Ovary (tissue), 9 donors: Measurements from ENCODE around the gene SPAAR. TPM values are rescaled to one million over a fixed set of nuclear protein-coding genes. Genes with fewer than 3 reads are reported as not detected.

Experiments
- DNase-seq, 5 donors: peaks; one replicate each; pipeline ENCODE4 v3.0.0-alpha.2; 2019 to 2020
- H3K27ac ChIP-seq, 2 donors: fragments of 200-600 bp; one replicate each; pipeline versions ENCODE4 v1.5.1 to v1.8.0; 2019 to 2022
- H3K27me3 ChIP-seq: fragments of 200-600 bp; one replicate; pipeline ENCODE4 v1.8.0; 2022
- H3K36me3 ChIP-seq: fragments of 200-600 bp; sonication (generic); one replicate; pipeline ENCODE4 v1.5.1; 2019
- H3K4me1 ChIP-seq: one replicate; pipeline ENCODE4 v1.8.1; 2013; ENCODE audit warnings: mild to moderate bottlenecking, moderate library complexity; ENCODE audit not compliant: insufficient read depth
- H3K4me3 ChIP-seq: fragments of 200-600 bp; sonication (generic); one replicate; pipeline ENCODE4 v1.5.1; 2017
- H3K9me3 ChIP-seq, 2 donors: fragments of 200-600 bp in 1 of 2; sonication (generic) in 1 of 2; one replicate each; pipeline versions ENCODE4 v1.5.1 to v1.8.1; 2013 to 2019; ENCODE audit warnings: mild to moderate bottlenecking in 1 of 2, moderate library complexity in 1 of 2
- EP300 ChIP-seq: sonication (generic); formaldehyde crosslinking; IDR thresholded peaks from one replicate; pipeline ENCODE4 v1.6.1; 2017; ENCODE audit warnings: antibody characterized with exemption
- POLR2A ChIP-seq: fragments of 450-650 bp; IDR thresholded peaks from one replicate; pipeline ENCODE4 v1.6.1; 2017; ENCODE audit warnings: antibody characterized with exemption, mild to moderate bottlenecking, moderate library complexity
- WGBS, 3 donors: extraction: QIAGEN DNeasy Blood & Tissue Kit in 1 of 3; methylation state at CpG; one replicate each; pipeline versions ENCODE4 v1.1.5 to v1.1.7; 2013 to 2017; 5-methylcytosine and 5-hydroxymethylcytosine counted together
- intact Hi-C, 4 donors: fragments of 100-400 bp; cut with DNase I; formaldehyde crosslinking; loops; one replicate each; pipeline versions ENCODE4 v1.11.0 to v1.15.1; 2022 to 2023
- polyA plus RNA-seq, 2 donors: library from polyadenylated mRNA; stranded (reverse); fragments of 200-250 nt in 1 of 2; fragments of 350-450 nt in 1 of 2; fragmentation: Illumina TruSeq in 1 of 2; extraction: RNeasy Lipid Tissue Mini Kit (QIAGEN cat#74804) in 1 of 2; gene quantifications; one replicate each; pipeline ENCODE4 v1.2.3, GENCODE V29; 2013 to 2014
- total RNA-seq, 7 donors: library from RNA; depleted of rRNA in 2 of 7; stranded (reverse); fragments of >200 nt in 2 of 7; fragmentation: NEBNext Ultra II Directional in 3 of 7; extraction: Animal tissue kit (Norgen Biotek cat#: 25700) in 3 of 7; gene quantifications; one replicate each; pipeline versions ENCODE4 v1.1.0 to v1.2.4, GENCODE V29; 2016 to 2023
- TF ChIP-seq, protein P1 (sequence below), 3 donors: fragments of 450-650 bp in 2 of 3; fragments of 200-600 bp in 1 of 3; IDR thresholded peaks; one replicate each; pipeline versions ENCODE4 v1.5.1 to v1.8.0; 2016 to 2022; ENCODE audit warnings: antibody characterized with exemption in 3 of 3, mild to moderate bottlenecking in 1 of 3
- donor health status: DM: no; HTN: no; CAD: no; lungs with moderate emphysema.
- donor health status: DM: no; HTN: no; CAD: no.
- donor health status: Bipolar disorder and iron deficiency.
- donor health status: DM: yes; HTN: yes; CAD: no.
- donor health status: DM: no; HTN: no; CAD: no.
- donor health status: DM: yes; HTN: yes; CAD: no.

The SPAAR gene
- total and polyA plus RNA-seq, 9 donors = 0.33 to 5.4 (median 2.0) TPM

DNA sequence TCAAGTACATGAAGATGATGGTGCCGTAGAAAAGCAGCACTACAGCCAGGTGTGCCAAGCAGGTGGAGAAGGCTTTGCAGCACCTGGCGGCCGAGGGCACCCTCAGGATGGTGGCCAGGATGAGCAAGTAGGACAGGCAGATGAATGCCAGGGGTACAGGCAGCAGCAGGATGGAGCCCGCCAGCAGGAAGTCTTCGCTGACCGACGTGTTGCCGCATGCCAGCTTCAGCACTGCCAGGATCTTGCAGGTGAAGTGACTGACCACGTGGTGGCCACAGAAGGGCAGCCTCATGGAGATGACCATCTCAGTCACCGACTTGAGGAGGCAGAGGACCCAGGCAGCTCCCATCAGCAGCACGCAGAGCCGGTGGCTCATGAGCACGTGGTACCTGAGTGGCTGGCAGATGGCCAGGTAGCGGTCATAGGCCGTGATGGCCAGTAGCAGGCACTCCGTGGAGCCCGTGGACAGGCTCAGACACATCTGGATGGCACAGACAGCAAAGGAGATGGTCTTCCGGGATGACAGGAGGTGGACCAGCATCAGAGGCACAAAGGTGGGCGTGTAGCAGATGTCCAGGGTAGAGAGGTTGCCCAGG is 39.6 kb upstream of the SPAAR start:
- 87 to 89% (median 88%) methylated on average over 19 of the region's 19 CpGs for WGBS, 3 donors
- no peak overlapping the region for H3K4me3 ChIP-seq
- DNase-seq = no peak
- H3K27me3 ChIP-seq = no peaks in the 10 kb centered on the region
- TF ChIP-seq POLR2A (no peak), EP300 (no peak)
- TF ChIP-seq, protein P1, sequence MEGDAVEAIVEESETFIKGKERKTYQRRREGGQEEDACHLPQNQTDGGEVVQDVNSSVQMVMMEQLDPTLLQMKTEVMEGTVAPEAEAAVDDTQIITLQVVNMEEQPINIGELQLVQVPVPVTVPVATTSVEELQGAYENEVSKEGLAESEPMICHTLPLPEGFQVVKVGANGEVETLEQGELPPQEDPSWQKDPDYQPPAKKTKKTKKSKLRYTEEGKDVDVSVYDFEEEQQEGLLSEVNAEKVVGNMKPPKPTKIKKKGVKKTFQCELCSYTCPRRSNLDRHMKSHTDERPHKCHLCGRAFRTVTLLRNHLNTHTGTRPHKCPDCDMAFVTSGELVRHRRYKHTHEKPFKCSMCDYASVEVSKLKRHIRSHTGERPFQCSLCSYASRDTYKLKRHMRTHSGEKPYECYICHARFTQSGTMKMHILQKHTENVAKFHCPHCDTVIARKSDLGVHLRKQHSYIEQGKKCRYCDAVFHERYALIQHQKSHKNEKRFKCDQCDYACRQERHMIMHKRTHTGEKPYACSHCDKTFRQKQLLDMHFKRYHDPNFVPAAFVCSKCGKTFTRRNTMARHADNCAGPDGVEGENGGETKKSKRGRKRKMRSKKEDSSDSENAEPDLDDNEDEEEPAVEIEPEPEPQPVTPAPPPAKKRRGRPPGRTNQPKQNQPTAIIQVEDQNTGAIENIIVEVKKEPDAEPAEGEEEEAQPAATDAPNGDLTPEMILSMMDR (IDR thresholded peaks at IDR 0.05) = no peak
- no peaks in the 10 kb centered on the region for H3K9me3 ChIP-seq
- no peaks in the 10 kb centered on the region for H3K36me3 ChIP-seq
- no peak overlapping the region for H3K27ac ChIP-seq
- intact Hi-C loops = loop anchor here in 1 of 4 donors (10.0 kb wide), 1 partner anchor 85 kb away; no protein-coding TSS in a partner anchor
- no peaks in the 10 kb centered on the region for H3K4me1 ChIP-seq

DNA sequence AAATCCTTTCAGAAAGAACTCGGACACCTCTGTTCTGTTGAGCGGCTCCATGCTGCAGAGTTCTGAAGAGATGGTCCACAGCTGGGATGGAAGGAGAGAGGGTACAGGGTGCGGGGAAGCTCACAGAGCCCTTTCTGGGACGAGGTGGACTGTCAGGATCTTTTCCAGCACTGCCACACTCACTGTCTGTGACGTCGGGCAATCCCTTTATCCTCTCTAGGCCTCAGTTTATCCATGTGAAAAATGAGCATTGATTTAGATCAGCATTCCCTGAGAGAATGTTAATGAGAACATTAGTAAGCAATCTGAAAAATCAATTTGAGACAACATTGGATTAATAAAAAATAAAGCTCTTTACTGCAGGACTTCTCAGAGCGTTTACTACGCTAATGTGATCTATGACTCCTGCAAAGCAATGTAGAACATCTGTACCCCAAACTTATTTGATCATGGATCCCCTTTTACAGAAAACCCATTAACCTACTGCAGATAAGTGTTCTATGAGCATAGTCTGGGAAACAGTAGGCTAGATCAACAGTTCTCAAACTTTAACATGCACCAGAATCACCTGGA is 38.9 kb upstream of the SPAAR start, which contains the start of gene OR13J1:
Gene OR13J1, minus strand, starts transcription at position 51 of the 573 bp plus-strand sequence. Its CDS starts 0 bp downstream, at position 51.
- no peak for DNase-seq
- no peaks in the 10 kb centered on the region for H3K4me1 ChIP-seq
- TF ChIP-seq POLR2A = no peak
- no peak for TF ChIP-seq EP300
- TF ChIP-seq, protein P1 (IDR thresholded peaks at IDR 0.05) = no peak
- H3K4me3 ChIP-seq = no peak within 1 kb of the TSS
- no peak within 1 kb of the TSS for H3K27ac ChIP-seq
- intact Hi-C loops = no loop called here
- no peaks in the 10 kb centered on the region for H3K9me3 ChIP-seq
- 86 to 94% (median 90%) methylated on average over 8 of the region's 8 CpGs for WGBS, 3 donors
- no peaks in the 10 kb centered on the region for H3K27me3 ChIP-seq
- H3K36me3 ChIP-seq = no peaks in the 10 kb centered on the region

DNA sequence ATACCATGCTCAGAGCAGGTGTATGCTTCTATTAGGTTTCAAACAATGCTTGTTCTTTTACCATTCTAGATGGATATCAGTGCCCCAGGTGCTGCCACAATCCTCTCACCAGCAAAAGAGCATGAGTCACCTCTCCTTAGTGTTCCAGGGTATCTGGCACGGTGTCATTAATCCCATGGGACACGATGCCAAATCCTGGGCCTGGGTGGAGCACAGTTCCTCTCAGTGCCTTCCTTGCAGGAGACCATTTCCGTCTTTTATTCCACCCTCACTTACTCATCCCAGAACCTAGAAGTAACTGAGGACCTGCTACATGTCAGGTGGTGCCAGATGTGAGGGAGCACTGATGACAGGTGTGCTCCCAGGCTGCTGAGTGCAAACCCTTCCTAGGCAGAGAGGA is 37.7 kb upstream of the SPAAR start:
- Histone ChIP-seq H3K27ac (no peak overlapping the region), H3K36me3 (no peaks in the 10 kb centered on the region), H3K4me1 (no peaks in the 10 kb centered on the region), H3K27me3 (no peaks in the 10 kb centered on the region), H3K9me3 (no peaks in the 10 kb centered on the region), H3K4me3 (no peak overlapping the region)
- TF ChIP-seq POLR2A = no peak
- TF ChIP-seq EP300 = no peak
- TF ChIP-seq, protein P1 (IDR thresholded peaks at IDR 0.05) = no peak
- no peak for DNase-seq
- intact Hi-C loops = no loop called here
- 75 to 79% (median 77%) methylated on average over 3 of the region's 3 CpGs for WGBS, 3 donors

DNA sequence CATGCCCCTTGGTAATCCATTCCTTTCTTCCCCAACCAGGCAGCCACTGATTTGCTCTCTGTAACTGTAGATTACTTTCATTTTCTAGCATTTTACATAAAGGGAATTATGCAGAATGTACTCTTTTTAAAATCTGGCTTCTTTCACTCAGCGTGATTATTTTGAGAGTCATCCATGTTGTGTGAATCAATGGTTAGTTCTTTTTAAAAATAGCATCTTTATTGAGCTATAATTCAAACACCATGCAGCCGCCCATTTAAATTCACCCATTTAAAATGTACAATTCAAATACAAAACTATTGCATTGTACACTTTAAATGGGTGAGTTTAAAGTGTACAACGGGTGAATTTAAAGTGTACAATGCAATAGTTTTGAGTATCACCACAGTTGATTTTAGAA is 36.8 kb upstream of the SPAAR start:
- no peak overlapping the region for H3K4me3 ChIP-seq

More for the DNA sequence above, 36.8 kb upstream of the SPAAR start:
- no peaks in the 10 kb centered on the region for H3K9me3 ChIP-seq
- H3K36me3 ChIP-seq = no peaks in the 10 kb centered on the region
- no peaks in the 10 kb centered on the region for H3K27me3 ChIP-seq
- no peak overlapping the region for H3K27ac ChIP-seq
- intact Hi-C loops = no loop called here
- DNase-seq = no peak
- TF ChIP-seq, protein P1 (IDR thresholded peaks at IDR 0.05) = no peak
- no peak for TF ChIP-seq EP300
- no peak for TF ChIP-seq POLR2A
- H3K4me1 ChIP-seq = no peaks in the 10 kb centered on the region
- 57 to 67% (median 62%) methylated on average over 3 of the region's 3 CpGs for WGBS, 3 donors
